ENCODE measurements around the gene TNFRSF1A. TPM values are rescaled to one million over a fixed set of nuclear protein-coding genes. Genes with fewer than 3 reads are reported as not detected.

Gene TNFRSF1A
- polyA plus RNA-seq, 1 donor from 2014 or later = 4.5 TPM

DNA sequence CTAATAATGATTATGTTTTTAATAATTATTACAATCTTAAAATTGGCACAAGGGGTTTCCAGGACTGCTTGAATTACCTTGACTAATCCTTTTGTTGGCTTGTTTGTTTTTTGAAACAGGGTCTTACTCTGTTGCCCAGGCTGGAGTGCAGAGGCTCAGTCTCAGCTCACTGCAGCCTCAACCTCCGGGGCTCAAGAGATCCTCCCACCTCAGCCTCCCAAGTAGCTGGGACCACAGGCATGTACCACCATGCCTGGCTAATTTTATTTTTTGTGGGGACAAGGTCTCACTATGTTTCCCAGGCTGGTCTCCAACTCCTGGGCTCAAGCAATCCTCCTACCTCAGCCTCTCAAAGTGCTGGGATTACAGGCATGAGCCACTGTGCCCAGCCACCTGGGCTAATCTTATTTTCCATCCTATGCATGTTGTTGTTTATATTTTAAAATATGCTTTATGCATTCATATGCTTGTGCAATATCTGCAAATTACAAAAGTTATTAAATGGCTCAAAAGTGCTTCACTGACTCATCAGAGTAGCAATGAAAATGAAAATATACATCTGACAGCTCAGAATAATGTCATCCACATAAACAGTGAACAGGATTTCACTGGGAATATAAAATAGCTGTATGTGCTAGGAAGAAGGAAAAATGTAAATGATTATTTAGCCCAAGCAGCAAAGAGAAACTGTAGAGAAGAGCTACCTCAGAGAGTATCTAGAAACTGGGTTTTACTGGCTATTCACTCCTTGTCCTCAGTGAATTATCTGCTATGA lies 56.2 kb downstream of the TNFRSF1A start:
- no peak for TF ChIP-seq SMC3 (conservative IDR thresholded peaks at IDR 0.05; ENCODE audit: poor library complexity)
- no peak for TF ChIP-seq RAD21 (conservative IDR thresholded peaks at IDR 0.05)
- TF ChIP-seq MXI1 (conservative IDR thresholded peaks at IDR 0.05; ENCODE audit: poor library complexity, severe bottlenecking) = no peak
- TF ChIP-seq, protein P1, sequence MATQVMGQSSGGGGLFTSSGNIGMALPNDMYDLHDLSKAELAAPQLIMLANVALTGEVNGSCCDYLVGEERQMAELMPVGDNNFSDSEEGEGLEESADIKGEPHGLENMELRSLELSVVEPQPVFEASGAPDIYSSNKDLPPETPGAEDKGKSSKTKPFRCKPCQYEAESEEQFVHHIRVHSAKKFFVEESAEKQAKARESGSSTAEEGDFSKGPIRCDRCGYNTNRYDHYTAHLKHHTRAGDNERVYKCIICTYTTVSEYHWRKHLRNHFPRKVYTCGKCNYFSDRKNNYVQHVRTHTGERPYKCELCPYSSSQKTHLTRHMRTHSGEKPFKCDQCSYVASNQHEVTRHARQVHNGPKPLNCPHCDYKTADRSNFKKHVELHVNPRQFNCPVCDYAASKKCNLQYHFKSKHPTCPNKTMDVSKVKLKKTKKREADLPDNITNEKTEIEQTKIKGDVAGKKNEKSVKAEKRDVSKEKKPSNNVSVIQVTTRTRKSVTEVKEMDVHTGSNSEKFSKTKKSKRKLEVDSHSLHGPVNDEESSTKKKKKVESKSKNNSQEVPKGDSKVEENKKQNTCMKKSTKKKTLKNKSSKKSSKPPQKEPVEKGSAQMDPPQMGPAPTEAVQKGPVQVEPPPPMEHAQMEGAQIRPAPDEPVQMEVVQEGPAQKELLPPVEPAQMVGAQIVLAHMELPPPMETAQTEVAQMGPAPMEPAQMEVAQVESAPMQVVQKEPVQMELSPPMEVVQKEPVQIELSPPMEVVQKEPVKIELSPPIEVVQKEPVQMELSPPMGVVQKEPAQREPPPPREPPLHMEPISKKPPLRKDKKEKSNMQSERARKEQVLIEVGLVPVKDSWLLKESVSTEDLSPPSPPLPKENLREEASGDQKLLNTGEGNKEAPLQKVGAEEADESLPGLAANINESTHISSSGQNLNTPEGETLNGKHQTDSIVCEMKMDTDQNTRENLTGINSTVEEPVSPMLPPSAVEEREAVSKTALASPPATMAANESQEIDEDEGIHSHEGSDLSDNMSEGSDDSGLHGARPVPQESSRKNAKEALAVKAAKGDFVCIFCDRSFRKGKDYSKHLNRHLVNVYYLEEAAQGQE (IDR thresholded peaks at IDR 0.05; ENCODE audit: borderline replicate concordance) = no peak
- TF ChIP-seq EZH2 (IDR thresholded peaks at IDR 0.05; ENCODE audit: borderline replicate concordance, insufficient read depth, low read length, poor library complexity, severe bottlenecking) = no peak
- no peak for TF ChIP-seq EP300 (conservative IDR thresholded peaks at IDR 0.05; ENCODE audit: poor library complexity, severe bottlenecking)
- TF ChIP-seq, protein P2, sequence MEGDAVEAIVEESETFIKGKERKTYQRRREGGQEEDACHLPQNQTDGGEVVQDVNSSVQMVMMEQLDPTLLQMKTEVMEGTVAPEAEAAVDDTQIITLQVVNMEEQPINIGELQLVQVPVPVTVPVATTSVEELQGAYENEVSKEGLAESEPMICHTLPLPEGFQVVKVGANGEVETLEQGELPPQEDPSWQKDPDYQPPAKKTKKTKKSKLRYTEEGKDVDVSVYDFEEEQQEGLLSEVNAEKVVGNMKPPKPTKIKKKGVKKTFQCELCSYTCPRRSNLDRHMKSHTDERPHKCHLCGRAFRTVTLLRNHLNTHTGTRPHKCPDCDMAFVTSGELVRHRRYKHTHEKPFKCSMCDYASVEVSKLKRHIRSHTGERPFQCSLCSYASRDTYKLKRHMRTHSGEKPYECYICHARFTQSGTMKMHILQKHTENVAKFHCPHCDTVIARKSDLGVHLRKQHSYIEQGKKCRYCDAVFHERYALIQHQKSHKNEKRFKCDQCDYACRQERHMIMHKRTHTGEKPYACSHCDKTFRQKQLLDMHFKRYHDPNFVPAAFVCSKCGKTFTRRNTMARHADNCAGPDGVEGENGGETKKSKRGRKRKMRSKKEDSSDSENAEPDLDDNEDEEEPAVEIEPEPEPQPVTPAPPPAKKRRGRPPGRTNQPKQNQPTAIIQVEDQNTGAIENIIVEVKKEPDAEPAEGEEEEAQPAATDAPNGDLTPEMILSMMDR (IDR thresholded peaks at IDR 0.05; ENCODE audit: poor library complexity, severe bottlenecking) = no peak
- no peak for TF ChIP-seq TAF1 (IDR thresholded peaks at IDR 0.05; ENCODE audit: low read depth)
- Histone ChIP-seq H2AFZ (ENCODE audit: low read depth, low read length) (no peak overlapping the region), H4K20me1 (ENCODE audit: insufficient read depth) (no peaks in the 10 kb centered on the region), H3K9me3 (ENCODE audit: low read length) (no peaks in the 10 kb centered on the region), H3K4me3 (ENCODE audit: low read length) (peak overlapping the region; percentile 49), H3K79me2 (replicated peaks; ENCODE audit: insufficient read depth, low read length) (no peaks in the 10 kb centered on the region), H3K27me3 (ENCODE audit: insufficient read depth, low read depth, low read length) (no peaks in the 10 kb centered on the region), H3K27ac (ENCODE audit: low read length) (peak overlapping the region; percentile 69), H3K4me2 (ENCODE audit: low read length) (peak overlapping the region; percentile 66), H3K9ac (ENCODE audit: low read length) (peak overlapping the region; percentile 48), H3F3A (ENCODE audit: insufficient read depth, low read length, poor library complexity, severe bottlenecking) (peaks cover 3% of the 10 kb centered on the region), H3K9me2 (ENCODE audit: insufficient read depth, low read length) (no peaks in the 10 kb centered on the region), H3K36me3 (ENCODE audit: insufficient read depth, low read length) (no peaks in the 10 kb centered on the region)

DNA sequence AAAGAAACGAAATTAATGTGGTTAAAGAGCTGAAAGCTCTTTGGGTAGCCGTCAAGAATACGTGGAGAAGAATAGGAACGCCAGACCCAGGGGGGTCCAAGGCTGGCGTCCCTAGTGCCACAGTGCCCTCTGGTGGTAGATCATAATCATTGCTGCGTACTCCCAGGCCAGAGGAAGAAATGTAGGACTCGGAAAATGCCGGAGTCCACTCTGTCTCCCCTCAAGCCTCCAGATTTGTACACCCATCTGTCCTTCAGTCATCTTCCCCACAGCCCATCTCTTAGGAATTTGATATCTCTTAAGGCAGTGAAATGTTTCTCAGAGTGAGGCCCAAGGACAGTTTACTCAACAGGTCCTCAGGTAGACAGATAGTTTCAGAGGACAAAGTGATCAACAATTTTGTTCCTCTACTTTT lies 56.8 kb downstream of the TNFRSF1A start:
- Histone ChIP-seq H3K4me2 (ENCODE audit: low read length) (no peak overlapping the region), H3K27me3 (ENCODE audit: insufficient read depth, low read depth, low read length) (no peaks in the 10 kb centered on the region), H3K9ac (ENCODE audit: low read length) (no peak overlapping the region), H2AFZ (ENCODE audit: low read depth, low read length) (no peak overlapping the region), H3K9me2 (ENCODE audit: insufficient read depth, low read length) (no peaks in the 10 kb centered on the region), H3F3A (ENCODE audit: insufficient read depth, low read length, poor library complexity, severe bottlenecking) (peaks cover 3% of the 10 kb centered on the region), H3K27ac (ENCODE audit: low read length) (no peak overlapping the region), H3K36me3 (ENCODE audit: insufficient read depth, low read length) (no peaks in the 10 kb centered on the region), H3K4me3 (ENCODE audit: low read length) (no peak overlapping the region), H3K79me2 (replicated peaks; ENCODE audit: insufficient read depth, low read length) (no peaks in the 10 kb centered on the region), H4K20me1 (ENCODE audit: insufficient read depth) (no peaks in the 10 kb centered on the region), H3K9me3 (ENCODE audit: low read length) (no peaks in the 10 kb centered on the region)
- peak; percentile 88 for TF ChIP-seq SMC3 (conservative IDR thresholded peaks at IDR 0.05; ENCODE audit: poor library complexity)
- TF ChIP-seq EP300 (conservative IDR thresholded peaks at IDR 0.05; ENCODE audit: poor library complexity, severe bottlenecking) = no peak
- TF ChIP-seq, protein P1 (IDR thresholded peaks at IDR 0.05; ENCODE audit: borderline replicate concordance) = no peak
- TF ChIP-seq TAF1 (IDR thresholded peaks at IDR 0.05; ENCODE audit: low read depth) = no peak
- TF ChIP-seq EZH2 (IDR thresholded peaks at IDR 0.05; ENCODE audit: borderline replicate concordance, insufficient read depth, low read length, poor library complexity, severe bottlenecking) = no peak
- TF ChIP-seq MXI1 (conservative IDR thresholded peaks at IDR 0.05; ENCODE audit: poor library complexity, severe bottlenecking) = no peak
- no peak for TF ChIP-seq POLR2AphosphoS5 (IDR thresholded peaks at IDR 0.05)
- TF ChIP-seq, protein P2 (IDR thresholded peaks at IDR 0.05; ENCODE audit: poor library complexity, severe bottlenecking) = peak; percentile 89
- TF ChIP-seq RAD21 (conservative IDR thresholded peaks at IDR 0.05) = peak; percentile 86
